ENCODE data around the gene CCDC34. TPM values are rescaled to one million over a fixed set of nuclear protein-coding genes. Genes with fewer than 3 reads are reported as not detected.

The CCDC34 gene
- total and polyA plus RNA-seq, 2 of the 8 experiments (the other 6 are each of a cell fraction or from before 2014, with no cell fraction given) = 7.7 to 24.3 TPM

DNA sequence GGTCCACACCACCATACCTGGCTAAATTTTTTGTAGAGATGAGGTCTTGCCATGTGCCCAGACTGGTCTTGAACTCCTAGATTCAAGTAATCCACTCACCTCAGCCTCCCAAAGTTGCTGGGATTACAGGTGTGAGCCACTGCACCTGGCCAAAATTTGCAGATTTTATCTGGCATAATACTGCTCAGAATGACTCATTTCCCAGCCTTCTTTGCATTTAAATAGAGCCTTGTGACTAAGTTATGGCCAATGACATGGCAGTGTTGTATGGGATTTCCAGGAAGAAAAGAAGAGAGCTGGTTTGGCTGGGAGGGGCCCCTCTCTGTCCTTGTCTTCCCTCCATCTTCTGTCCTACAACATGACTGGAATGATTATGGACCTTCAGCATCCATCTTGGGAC is 55.8 kb downstream of the CCDC34 start (continued):
- TF ChIP-seq KDM4A (IDR thresholded peaks at IDR 0.05; ENCODE audit: low read depth, low read length, severe bottlenecking) (no peak), SP2 (IDR thresholded peaks at IDR 0.05; ENCODE audit: low read length) (no peak), BRCA1 (IDR thresholded peaks at IDR 0.05; ENCODE audit: low read depth, low read length) (no peak), BCL11A (IDR thresholded peaks at IDR 0.05; ENCODE audit: low read depth in 2 of 2, low read length in 2 of 2) (no peak), ZNF274 (IDR thresholded peaks at IDR 0.05; ENCODE audit: borderline replicate concordance, extremely low read depth, low read length) (no peak), CBX8 (IDR thresholded peaks at IDR 0.05; ENCODE audit: borderline replicate concordance, low read depth, low read length) (no peak)

All from H1 (cell line).